ENCODE data around the gene RXFP3.

- TF ChIP-seq CTCF (IDR thresholded peaks at IDR 0.05) (no peak), POLR2A (IDR thresholded peaks at IDR 0.05) (no peak)
Observed at GRCh38 chr5:33964132-33964700, 28.0 kb downstream of the RXFP3 start.

All from Peyer's patch (tissue), 4 donors.